Measurements from ENCODE around the gene ZNF488.

DNA sequence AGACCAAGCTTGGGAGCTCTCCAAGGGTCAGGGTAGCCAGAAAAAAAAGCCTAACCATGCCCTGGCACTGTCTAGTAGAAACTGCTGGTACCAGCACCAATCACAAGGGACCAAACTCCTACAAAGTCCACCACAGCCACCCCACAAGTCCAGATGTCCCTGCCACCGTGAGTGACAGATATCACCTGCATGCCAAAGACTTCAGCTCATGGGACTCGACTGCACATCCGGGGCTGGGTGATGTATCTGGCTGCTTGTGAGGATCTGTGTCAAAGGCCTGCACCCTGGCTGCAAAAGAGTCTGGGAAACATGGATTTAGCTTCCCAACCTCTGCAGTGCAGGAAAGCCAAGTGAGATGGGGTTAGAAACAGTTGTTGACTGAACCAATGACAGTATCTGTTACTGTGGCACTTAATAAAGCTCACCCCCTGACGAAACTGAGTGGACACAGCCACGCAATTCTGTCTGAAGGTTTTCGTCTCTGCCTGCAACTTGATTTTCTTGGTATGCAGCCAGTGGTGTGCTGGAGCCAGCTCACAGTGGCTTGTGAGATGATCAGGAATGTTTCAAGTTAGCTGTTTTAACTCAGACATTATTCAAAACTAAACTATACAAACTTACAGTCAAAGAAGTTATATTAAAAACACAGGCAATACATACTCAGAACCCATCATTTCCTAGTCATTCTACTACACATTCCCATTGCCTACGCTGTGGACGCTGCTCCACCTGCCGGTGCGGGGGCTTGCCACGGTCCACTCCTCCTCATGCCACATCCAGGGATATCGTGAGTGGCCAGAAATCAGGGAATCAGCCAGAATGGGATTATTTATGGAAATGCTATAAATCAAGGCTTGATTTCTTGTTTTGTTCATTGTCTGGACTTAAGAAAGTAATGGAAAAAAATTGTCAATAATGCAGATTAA, 9.2 kb downstream of the ZNF488 start:
- TF ChIP-seq, protein P1, sequence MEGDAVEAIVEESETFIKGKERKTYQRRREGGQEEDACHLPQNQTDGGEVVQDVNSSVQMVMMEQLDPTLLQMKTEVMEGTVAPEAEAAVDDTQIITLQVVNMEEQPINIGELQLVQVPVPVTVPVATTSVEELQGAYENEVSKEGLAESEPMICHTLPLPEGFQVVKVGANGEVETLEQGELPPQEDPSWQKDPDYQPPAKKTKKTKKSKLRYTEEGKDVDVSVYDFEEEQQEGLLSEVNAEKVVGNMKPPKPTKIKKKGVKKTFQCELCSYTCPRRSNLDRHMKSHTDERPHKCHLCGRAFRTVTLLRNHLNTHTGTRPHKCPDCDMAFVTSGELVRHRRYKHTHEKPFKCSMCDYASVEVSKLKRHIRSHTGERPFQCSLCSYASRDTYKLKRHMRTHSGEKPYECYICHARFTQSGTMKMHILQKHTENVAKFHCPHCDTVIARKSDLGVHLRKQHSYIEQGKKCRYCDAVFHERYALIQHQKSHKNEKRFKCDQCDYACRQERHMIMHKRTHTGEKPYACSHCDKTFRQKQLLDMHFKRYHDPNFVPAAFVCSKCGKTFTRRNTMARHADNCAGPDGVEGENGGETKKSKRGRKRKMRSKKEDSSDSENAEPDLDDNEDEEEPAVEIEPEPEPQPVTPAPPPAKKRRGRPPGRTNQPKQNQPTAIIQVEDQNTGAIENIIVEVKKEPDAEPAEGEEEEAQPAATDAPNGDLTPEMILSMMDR (IDR thresholded peaks at IDR 0.05; ENCODE audit: low read depth, low read length, poor library complexity, severe bottlenecking): no peak
- TF ChIP-seq EZH2phosphoT487 (IDR thresholded peaks at IDR 0.05; ENCODE audit: borderline replicate concordance, low read length): no peak
